Measurements from ENCODE around the gene SMYD3. TPM values are rescaled to one million over a fixed set of nuclear protein-coding genes. Genes with fewer than 3 reads are reported as not detected.

The SMYD3 gene
- total RNA-seq, 1 experiment from 2014 or later, result 17.4 TPM

DNA sequence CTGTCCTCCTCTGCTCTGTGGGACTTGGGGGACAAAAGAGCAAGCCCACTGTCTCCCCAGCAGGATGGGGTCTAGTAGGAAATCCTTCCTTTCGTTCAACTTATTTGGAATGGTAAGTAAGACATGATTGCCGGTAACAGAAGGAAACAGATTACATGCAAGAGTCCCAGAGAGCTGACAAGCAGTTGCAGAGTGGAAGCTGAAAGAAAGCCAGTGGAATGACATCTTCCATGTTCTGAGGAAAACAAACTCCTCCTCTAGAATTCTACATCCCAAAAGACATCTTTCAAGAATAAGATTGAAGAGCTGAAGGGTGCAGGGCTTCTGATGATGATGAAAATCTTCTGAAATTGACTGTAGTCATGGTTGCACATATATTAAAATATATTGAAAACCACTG lies 732.9 kb downstream of the SMYD3 start:
- intact Hi-C loops (cut with micrococcal nuclease; ENCODE audit: unreplicated experiment) (no loop called here), in situ Hi-C loops (cut with HindIII; ENCODE audit: low pct_unique_long_range_greater_than_20kb, low sequenced_read_pairs) (no loop called here)
- Histone ChIP-seq H3K27me3 (ENCODE audit: control insufficient read depth, insufficient read depth, low read length) (no peaks in the 10 kb centered on the region), H3K27ac (ENCODE audit: low read length) (no peak overlapping the region), H3K9me3 (ENCODE audit: control insufficient read depth, insufficient read depth, low read depth, low read length) (no peaks in the 10 kb centered on the region), H3K36me3 (ENCODE audit: control insufficient read depth, insufficient read depth, low read length) (no peaks in the 10 kb centered on the region), H3K4me1 (ENCODE audit: control insufficient read depth, insufficient read depth, low read length) (no peaks in the 10 kb centered on the region), H3K4me3 (ENCODE audit: low read depth in 2 of 2, low read length in 2 of 2) (no peak overlapping the region)
- POLR2A ChIA-PET, result no interaction called here
- CTCF ChIA-PET, result no interaction called here
- TF ChIP-seq POLR2AphosphoS5 (IDR thresholded peaks at IDR 0.05; ENCODE audit: low read depth, low read length) (no peak), SIN3A (IDR thresholded peaks at IDR 0.05; ENCODE audit: borderline replicate concordance, insufficient read depth, low read depth, low read length) (no peak), TCF7L2 (IDR thresholded peaks at IDR 0.05; ENCODE audit: low read depth, low read length) (no peak), REST (IDR thresholded peaks at IDR 0.05; ENCODE audit: insufficient read depth in 1 of 2, low read depth in 2 of 2, low read length in 1 of 2) (no peak), CTCF (IDR thresholded peaks at IDR 0.05) (no peak)
- DNase-seq (ENCODE audit: low read depth, low spot score) (no peak), ATAC-seq (no peak)
- no TSS peak for BruUV-seq (replicated peaks)

DNA sequence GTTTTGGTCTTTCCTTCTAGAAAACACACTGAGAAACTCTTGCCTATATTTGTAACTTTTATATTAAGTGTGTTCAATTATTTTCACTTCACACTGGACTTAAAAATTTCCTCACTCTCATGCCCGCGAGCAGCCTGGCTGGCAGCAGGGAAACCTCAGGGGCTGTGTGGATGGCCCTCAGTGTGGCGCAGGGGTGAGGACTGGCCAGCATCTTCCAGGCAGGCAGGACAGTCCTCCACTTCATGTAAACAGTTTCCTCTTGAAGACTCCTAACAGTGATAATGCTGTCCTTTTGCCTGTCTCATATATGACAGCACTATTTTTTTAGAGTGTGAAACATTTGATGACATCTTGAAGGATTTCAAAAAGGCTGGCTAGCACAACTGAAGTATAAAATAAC lies 733.7 kb downstream of the SMYD3 start:
- Histone ChIP-seq H3K4me1 (ENCODE audit: control insufficient read depth, insufficient read depth, low read length) (no peaks in the 10 kb centered on the region), H3K36me3 (ENCODE audit: control insufficient read depth, insufficient read depth, low read length) (no peaks in the 10 kb centered on the region), H3K9me3 (ENCODE audit: control insufficient read depth, insufficient read depth, low read depth, low read length) (no peaks in the 10 kb centered on the region), H3K27me3 (ENCODE audit: control insufficient read depth, insufficient read depth, low read length) (no peaks in the 10 kb centered on the region), H3K27ac (ENCODE audit: low read length) (no peak overlapping the region), H3K4me3 (ENCODE audit: low read depth in 2 of 2, low read length in 2 of 2) (no peak overlapping the region)
- intact Hi-C loops (cut with micrococcal nuclease; ENCODE audit: unreplicated experiment) (no loop called here), in situ Hi-C loops (cut with HindIII; ENCODE audit: low pct_unique_long_range_greater_than_20kb, low sequenced_read_pairs) (no loop called here)
- ATAC-seq, result no peak
- ChIA-PET CTCF (no interaction called here), POLR2A (no interaction called here)
- TF ChIP-seq CTCF (IDR thresholded peaks at IDR 0.05) (no peak), TCF7L2 (IDR thresholded peaks at IDR 0.05; ENCODE audit: low read depth, low read length) (no peak), REST (IDR thresholded peaks at IDR 0.05; ENCODE audit: insufficient read depth in 1 of 2, low read depth in 2 of 2, low read length in 1 of 2) (no peak), SIN3A (IDR thresholded peaks at IDR 0.05; ENCODE audit: borderline replicate concordance, insufficient read depth, low read depth, low read length) (no peak), POLR2AphosphoS5 (IDR thresholded peaks at IDR 0.05; ENCODE audit: low read depth, low read length) (no peak)
- no peak for DNase-seq (ENCODE audit: low read depth, low spot score)
- no TSS peak for BruUV-seq (replicated peaks)

Measured in Panc1 (cell line).